ENCODE data around the gene RCOR1.
A peak's percentile ranks its signal among the peaks of the same experiment; 100 is the strongest.

RCOR1 gene

DNA sequence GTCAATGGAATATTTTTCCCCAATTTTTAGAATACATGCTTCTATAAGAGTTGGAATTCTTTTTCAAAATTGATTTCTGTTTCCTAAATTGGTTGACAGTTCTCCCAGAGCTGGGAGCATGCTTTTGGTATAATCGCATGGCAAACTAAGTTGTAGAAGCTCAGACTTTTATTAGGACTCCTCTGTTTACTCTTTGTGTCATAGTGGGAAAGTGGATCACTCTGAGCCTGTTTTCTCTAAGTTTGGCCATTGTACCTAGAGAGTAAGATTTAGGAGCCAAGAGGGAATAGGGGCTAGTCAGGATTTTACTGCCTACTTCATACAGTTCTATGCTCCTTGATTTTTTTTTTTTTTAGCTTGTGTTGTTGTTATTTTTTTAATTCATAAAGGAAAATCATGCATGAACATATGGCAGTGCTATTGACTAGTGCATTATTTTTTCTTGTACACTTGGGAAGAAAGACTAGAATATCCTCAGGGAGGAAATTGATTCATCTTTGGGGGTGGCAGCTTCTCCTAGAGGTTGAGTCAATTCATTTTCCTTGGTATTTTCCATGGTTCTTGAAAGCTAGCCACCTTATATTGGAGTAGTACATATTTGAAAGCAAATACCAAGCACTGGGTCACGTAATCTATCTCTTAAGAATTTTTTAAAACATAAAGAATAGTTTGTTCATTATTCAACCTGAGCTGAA lies 107.1 kb downstream of the RCOR1 start:
- FAIRE-seq, result no peak
- no peak for DNase-seq (ENCODE audit: insufficient read length, low spot score)
- TF ChIP-seq, protein P1, sequence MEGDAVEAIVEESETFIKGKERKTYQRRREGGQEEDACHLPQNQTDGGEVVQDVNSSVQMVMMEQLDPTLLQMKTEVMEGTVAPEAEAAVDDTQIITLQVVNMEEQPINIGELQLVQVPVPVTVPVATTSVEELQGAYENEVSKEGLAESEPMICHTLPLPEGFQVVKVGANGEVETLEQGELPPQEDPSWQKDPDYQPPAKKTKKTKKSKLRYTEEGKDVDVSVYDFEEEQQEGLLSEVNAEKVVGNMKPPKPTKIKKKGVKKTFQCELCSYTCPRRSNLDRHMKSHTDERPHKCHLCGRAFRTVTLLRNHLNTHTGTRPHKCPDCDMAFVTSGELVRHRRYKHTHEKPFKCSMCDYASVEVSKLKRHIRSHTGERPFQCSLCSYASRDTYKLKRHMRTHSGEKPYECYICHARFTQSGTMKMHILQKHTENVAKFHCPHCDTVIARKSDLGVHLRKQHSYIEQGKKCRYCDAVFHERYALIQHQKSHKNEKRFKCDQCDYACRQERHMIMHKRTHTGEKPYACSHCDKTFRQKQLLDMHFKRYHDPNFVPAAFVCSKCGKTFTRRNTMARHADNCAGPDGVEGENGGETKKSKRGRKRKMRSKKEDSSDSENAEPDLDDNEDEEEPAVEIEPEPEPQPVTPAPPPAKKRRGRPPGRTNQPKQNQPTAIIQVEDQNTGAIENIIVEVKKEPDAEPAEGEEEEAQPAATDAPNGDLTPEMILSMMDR (IDR thresholded peaks at IDR 0.05; ENCODE audit: insufficient read depth, missing control alignments), result no peak

- FAIRE-seq, result no peak
- TF ChIP-seq, protein P1 (IDR thresholded peaks at IDR 0.05; ENCODE audit: insufficient read depth, missing control alignments), result no peak
- no peak for DNase-seq (ENCODE audit: insufficient read length, low spot score)
Measured at GRCh38 chr14:102708494-102708893, 116.0 kb downstream of the RCOR1 start.

DNA sequence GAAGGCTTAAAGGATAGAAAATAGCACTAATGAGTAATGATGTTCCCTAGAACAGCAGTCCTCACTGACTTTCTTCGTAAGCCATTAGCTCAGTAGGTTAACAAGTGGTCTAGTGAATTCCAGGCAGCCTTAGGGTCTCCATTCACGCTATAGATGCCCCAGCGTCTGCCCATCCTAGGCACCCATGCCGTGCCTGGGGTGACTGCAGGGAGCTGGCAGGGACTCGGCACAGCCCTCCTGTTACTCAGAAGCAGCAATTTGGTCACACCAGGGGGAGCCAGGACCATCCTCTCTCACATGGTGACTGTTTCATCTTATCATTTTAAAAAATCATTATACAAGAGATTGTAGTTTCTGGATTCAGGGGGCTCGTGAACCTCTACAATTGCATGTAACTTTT lies 118.8 kb downstream of the RCOR1 start:
- TF ChIP-seq, protein P1 (IDR thresholded peaks at IDR 0.05; ENCODE audit: insufficient read depth, missing control alignments), result no peak
- DNase-seq (ENCODE audit: insufficient read length, low spot score) (no peak), FAIRE-seq (no peak)

DNA sequence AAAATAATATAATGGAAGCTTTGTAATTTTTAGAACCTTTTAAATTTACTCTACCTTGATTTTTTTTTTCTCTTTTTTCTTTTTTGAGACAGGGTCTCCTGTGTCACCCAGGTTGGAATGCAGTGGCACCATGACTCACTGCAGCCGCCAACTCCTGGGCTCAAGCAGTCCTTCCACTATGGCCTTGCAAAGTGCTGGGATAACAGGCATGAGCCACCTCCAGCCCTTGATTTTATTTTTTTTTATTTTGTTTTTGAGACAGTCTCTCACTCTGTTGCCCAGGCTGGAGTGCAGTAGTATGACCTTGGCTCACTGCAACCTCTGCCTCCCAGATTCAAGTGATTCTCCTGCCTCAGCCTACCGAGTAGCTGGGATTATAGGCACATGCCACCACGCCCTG lies 119.5 kb downstream of the RCOR1 start:
- FAIRE-seq, result no peak
- DNase-seq (ENCODE audit: insufficient read length, low spot score), result no peak
- TF ChIP-seq, protein P1 (IDR thresholded peaks at IDR 0.05; ENCODE audit: insufficient read depth, missing control alignments), result no peak

- TF ChIP-seq, protein P1 (IDR thresholded peaks at IDR 0.05; ENCODE audit: insufficient read depth, missing control alignments), result no peak
- DNase-seq (ENCODE audit: insufficient read length, low spot score), result peak; percentile 50
- peak; percentile 97 for FAIRE-seq
Measured at GRCh38 chr14:102717276-102717675, 124.8 kb downstream of the RCOR1 start.

GRCh38 chr14:102722646-102723045 lies 130.2 kb downstream of the RCOR1 start:
- TF ChIP-seq, protein P1 (IDR thresholded peaks at IDR 0.05; ENCODE audit: insufficient read depth, missing control alignments), result no peak
- FAIRE-seq (no peak), DNase-seq (ENCODE audit: insufficient read length, low spot score) (no peak)

DNA sequence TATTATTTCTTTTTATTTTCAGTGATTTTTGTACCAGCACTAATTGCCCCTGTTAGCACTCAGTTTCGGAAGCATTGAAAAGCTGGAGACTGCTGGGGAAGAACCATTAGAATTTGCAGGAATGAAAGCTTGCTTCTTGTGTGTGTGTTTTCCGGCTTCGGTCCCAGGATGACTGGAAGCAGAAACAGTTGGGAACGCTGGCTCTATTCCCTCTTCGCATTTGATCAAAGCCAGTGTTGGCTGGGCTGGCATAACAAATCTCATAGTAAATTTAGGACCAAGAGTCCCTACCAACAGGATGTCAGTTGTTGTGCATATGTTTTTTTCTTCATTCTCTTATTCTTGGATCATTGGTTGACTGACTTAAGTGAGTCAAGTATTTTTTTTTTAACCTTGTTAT lies 131.2 kb downstream of the RCOR1 start:
- no peak for DNase-seq (ENCODE audit: insufficient read length, low spot score)
- TF ChIP-seq, protein P1 (IDR thresholded peaks at IDR 0.05; ENCODE audit: insufficient read depth, missing control alignments), result no peak
- FAIRE-seq, result no peak
